GM18951 (cell line): Measurements from ENCODE around the gene PDE6B.

ENCODE experiments used
- POLR2A ChIP-seq: IDR thresholded peaks from 4 replicates; pipeline ENCODE4 v1.6.1; 2011; ENCODE audit warnings: mild to moderate bottlenecking; ENCODE audit not compliant: insufficient read length, insufficient read depth; ENCODE audit errors: extremely low read depth
- in situ Hi-C: fragments of 300-500 bp; cut with MboI; formaldehyde crosslinking; loops from one replicate; pipeline ENCODE4 v1.12.0; 2022; ENCODE audit warnings: low sequenced_read_pairs, mixed read lengths, inconsistent platforms; ENCODE audit not compliant: unreplicated experiment

Gene PDE6B

DNA sequence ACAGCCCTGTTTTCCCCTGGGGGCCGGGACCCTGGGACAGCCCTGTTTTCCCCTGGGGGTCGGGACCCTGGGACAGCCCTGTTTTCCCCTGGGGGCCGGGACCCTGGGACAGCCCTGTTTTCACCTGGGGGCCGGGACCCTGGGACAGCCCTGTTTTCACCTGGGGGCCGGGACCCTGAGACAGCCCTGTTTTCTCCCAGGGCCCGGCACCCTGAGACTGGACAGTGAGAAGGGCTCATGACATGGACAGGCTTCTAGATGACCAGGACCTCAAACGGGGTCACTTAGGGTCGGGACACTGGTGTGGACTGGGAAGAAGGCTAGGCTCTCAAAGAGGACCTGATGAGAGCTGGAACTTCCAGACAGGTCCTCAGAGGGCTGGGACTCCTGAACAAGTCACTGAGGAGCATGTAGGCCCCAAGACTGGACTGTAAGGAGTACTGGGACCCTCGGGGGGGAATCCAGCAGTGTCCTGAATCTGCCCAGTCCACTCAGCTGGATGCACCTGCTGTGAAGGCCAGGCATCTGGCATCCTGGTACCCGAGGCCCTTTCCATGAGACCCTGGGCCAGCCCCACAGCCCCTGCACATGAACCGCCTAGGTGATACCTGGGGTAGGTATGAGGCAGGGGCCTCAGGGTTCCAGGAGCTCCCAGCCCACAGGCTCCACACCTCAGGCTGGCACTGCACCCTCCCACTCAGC, 82.7 kb downstream of the PDE6B start:
- in situ Hi-C loops: no loop called here
- TF ChIP-seq POLR2A: no peak

- TF ChIP-seq POLR2A: no peak
- in situ Hi-C loops: no loop called here
These were observed 83.2 kb downstream of the PDE6B start for GRCh38 chr4:708631-708933.

DNA sequence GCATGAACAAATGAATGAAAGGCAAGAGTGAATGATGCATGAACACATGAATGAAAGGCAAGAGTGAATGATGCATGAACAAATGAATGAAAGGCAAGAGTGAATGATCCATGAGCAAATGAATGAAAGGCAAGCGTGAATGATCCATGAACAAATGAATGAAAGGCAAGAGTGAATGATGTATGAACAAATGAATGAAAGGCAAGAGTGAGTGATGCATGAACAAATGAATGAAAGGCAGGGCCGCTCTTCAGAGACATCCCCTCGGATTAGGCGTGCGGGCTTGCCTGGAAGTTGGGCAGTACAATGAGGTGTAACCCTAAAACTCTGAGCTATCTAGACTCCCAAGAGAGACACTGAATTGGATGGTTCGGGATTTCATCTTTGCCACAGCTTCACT, 84.0 kb downstream of the PDE6B start:
- in situ Hi-C loops: no loop called here

GRCh38 chr4:710116-710515, 84.7 kb downstream of the PDE6B start:
- TF ChIP-seq POLR2A: no peak
- in situ Hi-C loops: no loop called here

More for the DNA sequence above, 84.0 kb downstream of the PDE6B start:
- TF ChIP-seq POLR2A: no peak

- in situ Hi-C loops: no loop called here
- no peak for TF ChIP-seq POLR2A
These were observed 85.5 kb downstream of the PDE6B start for GRCh38 chr4:710916-711315.

- in situ Hi-C loops: no loop called here
- no peak for TF ChIP-seq POLR2A
These were observed 86.7 kb downstream of the PDE6B start for GRCh38 chr4:712093-712492.

- in situ Hi-C loops: no loop called here
- TF ChIP-seq POLR2A: no peak
These were observed 87.7 kb downstream of the PDE6B start for GRCh38 chr4:712916-713632.

GRCh38 chr4:714087-714486, 88.7 kb downstream of the PDE6B start:
- no peak for TF ChIP-seq POLR2A
- in situ Hi-C loops: no loop called here

DNA sequence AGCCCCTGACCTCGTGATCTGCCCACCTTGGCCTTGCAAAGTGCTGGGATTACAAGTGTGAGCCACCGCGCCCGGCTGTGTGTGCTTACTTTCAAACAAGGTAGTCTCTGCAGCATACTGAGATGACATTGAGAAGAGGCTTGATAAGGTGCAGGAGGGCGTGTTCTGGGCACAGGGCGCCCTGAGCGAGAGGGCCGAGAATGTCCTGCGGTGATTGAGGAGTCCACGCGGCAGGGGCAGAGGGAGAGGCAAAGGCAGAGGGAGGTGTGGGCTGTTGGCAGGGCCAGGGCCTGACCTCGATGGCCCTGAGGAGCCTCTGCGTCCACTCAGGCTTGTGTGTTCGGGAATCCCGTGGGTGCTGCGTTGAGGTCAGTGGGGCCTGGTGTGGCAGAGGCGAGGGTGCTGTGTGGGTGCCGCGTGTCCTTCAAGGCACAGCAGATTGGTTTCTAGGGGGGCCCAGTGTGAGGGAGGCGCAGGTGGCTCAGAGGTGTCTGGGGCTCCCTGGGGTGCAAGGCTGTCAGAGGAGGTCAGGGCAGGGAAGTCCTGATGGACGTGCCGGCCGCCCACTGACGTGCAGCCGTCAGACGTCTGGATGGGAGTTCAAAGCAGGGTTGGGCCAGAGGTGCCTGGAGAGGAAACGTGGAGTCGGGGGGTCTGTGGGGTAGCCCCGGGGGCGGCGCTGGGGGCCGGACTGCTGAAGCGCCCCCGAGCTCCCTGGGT, 92.4 kb downstream of the PDE6B start:
- no peak for TF ChIP-seq POLR2A
- in situ Hi-C loops: no loop called here

- in situ Hi-C loops: no loop called here
- no peak for TF ChIP-seq POLR2A
These were observed 93.1 kb downstream of the PDE6B start for GRCh38 chr4:718460-718859.
